Endothelial cell of umbilical vein (primary cell): ENCODE measurements around the gene ZNF362.

Experiments used
- CTCF ChIP-seq, 2 donors: IDR thresholded peaks; 1 replicate in 1 of 2; 2 replicates in 1 of 2; pipeline ENCODE4 v1.5.1; 2011; ENCODE audit warnings: low read length in 2 of 2, mild to moderate bottlenecking in 2 of 2, moderate library complexity in 2 of 2, control low read depth in 1 of 2, inconsistent platforms in 1 of 2, low read depth in 1 of 2; ENCODE audit not compliant: insufficient read depth in 1 of 2; ENCODE audit errors: extremely low read depth in 1 of 2
- EZH2 ChIP-seq: IDR thresholded peaks from 2 replicates; pipeline ENCODE4 v1.6.1; 2012; ENCODE audit warnings: borderline replicate concordance, low read depth, mild to moderate bottlenecking, moderate library complexity, low read length, inconsistent platforms; ENCODE audit not compliant: severe bottlenecking

DNA sequence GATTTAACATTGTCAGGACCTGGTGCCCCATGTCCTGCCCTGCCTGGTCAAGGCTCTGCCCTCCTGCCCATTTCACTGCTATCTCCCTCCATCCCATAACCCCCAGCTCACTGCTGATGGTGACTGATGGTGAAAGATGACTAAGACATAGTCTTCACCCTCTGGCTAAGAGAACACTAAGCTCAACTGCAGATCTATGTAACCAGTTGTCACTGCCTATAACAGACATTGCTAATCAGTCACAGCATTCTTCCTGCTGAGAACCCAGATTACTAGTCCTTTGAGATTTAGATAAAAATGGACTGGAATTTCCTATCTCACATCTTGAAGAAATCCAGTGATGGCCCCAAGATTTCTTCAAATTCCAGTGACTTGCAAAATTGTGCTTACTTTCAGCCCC is 8.0 kb upstream of the ZNF362 start:
- TF ChIP-seq EZH2 (no peak), CTCF (IDR thresholded peaks at IDR 0.05; ENCODE audit: extremely low read depth in 1 of 2, insufficient read depth in 1 of 2, low read depth in 1 of 2, low read length in 2 of 2) (no peak)
